Liver (tissue), 9 donors: ENCODE results near the gene FREM3. TPM values are rescaled to one million over a fixed set of nuclear protein-coding genes. Genes with fewer than 3 reads are reported as not detected.

Experiments used
- DNase-seq: peaks from one replicate; pipeline ENCODE4 v3.0.0-alpha.2; 2017; ENCODE audit warnings: low spot score
- H3K27ac ChIP-seq, 2 donors: one replicate each; pipeline ENCODE4 v1.7.0; 2013; ENCODE audit warnings: inconsistent platforms in 2 of 2, low read length in 2 of 2, control low read depth in 1 of 2, low read depth in 1 of 2, mild to moderate bottlenecking in 1 of 2
- H3K27me3 ChIP-seq, 4 donors: one replicate each; pipeline versions ENCODE4 v1.6.1 to v1.7.0; 2013; ENCODE audit warnings: low read length in 3 of 4, inconsistent platforms in 1 of 4, mild to moderate bottlenecking in 1 of 4, moderate library complexity in 1 of 4; ENCODE audit not compliant: control insufficient read depth in 4 of 4, insufficient read depth in 4 of 4
- H3K36me3 ChIP-seq, 4 donors: one replicate each; pipeline versions ENCODE4 v1.6.1 to v1.7.0; 2013; ENCODE audit warnings: low read length in 3 of 4, mild to moderate bottlenecking in 3 of 4, low read depth in 1 of 4, moderate library complexity in 1 of 4; ENCODE audit not compliant: control insufficient read depth in 4 of 4, insufficient read depth in 3 of 4
- H3K4me1 ChIP-seq, 4 donors: one replicate each; pipeline versions ENCODE4 v1.6.1 to v1.7.0; 2013; ENCODE audit warnings: low read length in 3 of 4, mild to moderate bottlenecking in 3 of 4, moderate library complexity in 1 of 4; ENCODE audit not compliant: control insufficient read depth in 4 of 4, insufficient read depth in 4 of 4
- H3K4me3 ChIP-seq, 3 donors: one replicate each; pipeline versions ENCODE4 v1.6.1 to v1.7.0; 2013; ENCODE audit warnings: low read length in 3 of 3, control low read depth in 1 of 3, low read depth in 1 of 3, mild to moderate bottlenecking in 1 of 3
- H3K9ac ChIP-seq, 2 donors: one replicate each; pipeline ENCODE4 v1.7.0; 2013; ENCODE audit warnings: low read length in 2 of 2, mild to moderate bottlenecking in 2 of 2, moderate library complexity in 2 of 2, control low read depth in 1 of 2, low read depth in 1 of 2
- H3K9me3 ChIP-seq, 4 donors: one replicate each; pipeline versions ENCODE4 v1.6.1 to v1.7.0; 2013; ENCODE audit warnings: low read length in 3 of 4; ENCODE audit not compliant: control insufficient read depth in 4 of 4
- ATF3 ChIP-seq: IDR thresholded peaks from 2 replicates; pipeline ENCODE4 v1.6.1; 2016; ENCODE audit warnings: antibody characterized with exemption
- EGR1 ChIP-seq, 2 donors: IDR thresholded peaks; 2 replicates each; pipeline ENCODE4 v1.6.1; 2016 to 2018; ENCODE audit warnings: antibody characterized with exemption in 2 of 2, low read depth in 2 of 2
- FOXA2 ChIP-seq: IDR thresholded peaks from 2 replicates; pipeline ENCODE4 v1.6.1; 2016; ENCODE audit warnings: antibody characterized with exemption
- GABPA ChIP-seq, 2 donors: IDR thresholded peaks in 1 of 2; conservative IDR thresholded peaks in 1 of 2; 2 replicates each; pipeline ENCODE4 v1.6.1; 2016; ENCODE audit warnings: antibody characterized with exemption in 2 of 2, mild to moderate bottlenecking in 1 of 2, moderate library complexity in 1 of 2
- HNF4G ChIP-seq: IDR thresholded peaks from 2 replicates; pipeline ENCODE4 v1.6.1; 2016; ENCODE audit warnings: antibody characterized with exemption
- JUND ChIP-seq, 2 donors: IDR thresholded peaks; 2 replicates each; pipeline ENCODE4 v1.6.1; 2016; ENCODE audit warnings: antibody characterized with exemption in 2 of 2
- NR2F2 ChIP-seq: IDR thresholded peaks from 2 replicates; pipeline ENCODE4 v1.6.1; 2016; ENCODE audit warnings: antibody characterized with exemption
- RAD21 ChIP-seq, 2 donors: IDR thresholded peaks; 2 replicates each; pipeline ENCODE4 v1.6.1; 2016; ENCODE audit warnings: antibody characterized with exemption in 2 of 2, mild to moderate bottlenecking in 2 of 2
- REST ChIP-seq: IDR thresholded peaks from 2 replicates; pipeline ENCODE4 v1.6.1; 2016; ENCODE audit warnings: antibody characterized with exemption, mild to moderate bottlenecking
- SP1 ChIP-seq: IDR thresholded peaks from 2 replicates; pipeline ENCODE4 v1.6.1; 2018; ENCODE audit warnings: antibody characterized with exemption, mild to moderate bottlenecking
- TAF1 ChIP-seq: conservative IDR thresholded peaks from 2 replicates; pipeline ENCODE4 v1.6.1; 2016; ENCODE audit warnings: antibody characterized with exemption, mild to moderate bottlenecking
- YY1 ChIP-seq: IDR thresholded peaks from 2 replicates; pipeline ENCODE4 v1.6.1; 2016; ENCODE audit warnings: antibody characterized with exemption, mild to moderate bottlenecking
- ZBTB33 ChIP-seq: IDR thresholded peaks from 2 replicates; pipeline ENCODE4 v1.6.1; 2016; ENCODE audit warnings: antibody characterized with exemption
- WGBS: extraction: QIAGEN DNeasy Blood & Tissue Kit; methylation state at CpG from one replicate; pipeline ENCODE4 v1.1.7; 2013; 5-methylcytosine and 5-hydroxymethylcytosine counted together
- polyA plus RNA-seq, 2 donors: library from polyadenylated mRNA; stranded (reverse) in 1 of 2; unstranded in 1 of 2; fragments of 200-250 nt in 1 of 2; fragments of >200 nt in 1 of 2; fragmentation: Nextera tagmentation in 1 of 2; extraction: Ambion mirVana in 1 of 2; gene quantifications; one replicate each; pipeline versions ENCODE4 v1.2.1 to v1.2.3, GENCODE V29; 2013 to 2015
- total RNA-seq, 2 donors: library from RNA; depleted of rRNA; stranded (reverse); fragments of >200 nt; gene quantifications; one replicate each; pipeline ENCODE4 v1.2.3, GENCODE V29; 2014
- TF ChIP-seq, protein P1 (sequence below): fragments of 150-350 bp; IDR thresholded peaks from 2 replicates; pipeline ENCODE4 v1.5.1; 2017; ENCODE audit warnings: improper control_type of control experiment, low read depth, low read length; ENCODE audit not compliant: missing input control
- TF ChIP-seq, protein P2 (sequence below): IDR thresholded peaks from 2 replicates; pipeline ENCODE4 v1.6.1; 2016; ENCODE audit warnings: antibody characterized with exemption
- donor health status: healthy.
- donor health status: healthy.
- donor health status: healthy.
- donor health status: healthy.
- donor health status: healthy.

Gene FREM3
- total and polyA plus RNA-seq, 4 donors, result not detected

GRCh38 chr4:143623896-143624295, 76.6 kb downstream of the FREM3 start:
- no peaks in the 10 kb centered on the region for H3K36me3 ChIP-seq
- H3K9ac ChIP-seq, result no peak overlapping the region
- H3K9me3 ChIP-seq, result no peaks in the 10 kb centered on the region
- H3K4me1 ChIP-seq, result no peaks in the 10 kb centered on the region
- no peak overlapping the region for H3K4me3 ChIP-seq
- no peak overlapping the region for H3K27ac ChIP-seq
- DNase-seq, result no peak
- 78% methylated on average over 3 of the region's 3 CpGs for WGBS
- TF ChIP-seq SP1 (no peak), REST (no peak), RAD21 (IDR thresholded peaks at IDR 0.05) (no peak), JUND (IDR thresholded peaks at IDR 0.05) (no peak), ZBTB33 (no peak)
- TF ChIP-seq, protein P1, sequence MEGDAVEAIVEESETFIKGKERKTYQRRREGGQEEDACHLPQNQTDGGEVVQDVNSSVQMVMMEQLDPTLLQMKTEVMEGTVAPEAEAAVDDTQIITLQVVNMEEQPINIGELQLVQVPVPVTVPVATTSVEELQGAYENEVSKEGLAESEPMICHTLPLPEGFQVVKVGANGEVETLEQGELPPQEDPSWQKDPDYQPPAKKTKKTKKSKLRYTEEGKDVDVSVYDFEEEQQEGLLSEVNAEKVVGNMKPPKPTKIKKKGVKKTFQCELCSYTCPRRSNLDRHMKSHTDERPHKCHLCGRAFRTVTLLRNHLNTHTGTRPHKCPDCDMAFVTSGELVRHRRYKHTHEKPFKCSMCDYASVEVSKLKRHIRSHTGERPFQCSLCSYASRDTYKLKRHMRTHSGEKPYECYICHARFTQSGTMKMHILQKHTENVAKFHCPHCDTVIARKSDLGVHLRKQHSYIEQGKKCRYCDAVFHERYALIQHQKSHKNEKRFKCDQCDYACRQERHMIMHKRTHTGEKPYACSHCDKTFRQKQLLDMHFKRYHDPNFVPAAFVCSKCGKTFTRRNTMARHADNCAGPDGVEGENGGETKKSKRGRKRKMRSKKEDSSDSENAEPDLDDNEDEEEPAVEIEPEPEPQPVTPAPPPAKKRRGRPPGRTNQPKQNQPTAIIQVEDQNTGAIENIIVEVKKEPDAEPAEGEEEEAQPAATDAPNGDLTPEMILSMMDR, result no peak
- no peaks in the 10 kb centered on the region for H3K27me3 ChIP-seq

DNA sequence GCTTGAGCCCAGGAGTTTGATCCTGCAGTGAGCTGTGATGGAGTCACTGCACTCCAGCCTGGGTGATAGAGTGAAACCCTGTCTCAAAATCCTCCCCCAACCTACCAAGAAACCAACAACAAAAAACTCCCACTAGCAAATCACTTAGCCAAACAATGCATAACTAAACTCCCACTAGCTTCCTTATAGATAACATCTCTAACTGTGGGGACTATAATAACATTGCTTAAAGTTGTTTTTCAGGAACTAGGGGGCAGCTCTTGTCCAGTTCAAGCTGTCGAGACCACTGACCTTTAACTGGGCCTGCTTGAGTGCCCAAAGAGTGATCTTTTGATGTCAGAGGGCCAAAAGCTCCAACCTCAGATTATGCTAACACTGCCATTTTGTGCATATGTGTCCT, 81.7 kb downstream of the FREM3 start:
- no peaks in the 10 kb centered on the region for H3K36me3 ChIP-seq
- no peak for DNase-seq
- no peaks in the 10 kb centered on the region for H3K27me3 ChIP-seq
- H3K9me3 ChIP-seq, result no peaks in the 10 kb centered on the region
- no peak overlapping the region for H3K27ac ChIP-seq
- WGBS, result 66% methylated on average over 1 of the region's 1 CpG
- no peak overlapping the region for H3K4me3 ChIP-seq
- no peak overlapping the region for H3K9ac ChIP-seq
- no peaks in the 10 kb centered on the region for H3K4me1 ChIP-seq
- TF ChIP-seq FOXA2 (no peak), HNF4G (no peak), TAF1 (no peak), ZBTB33 (no peak), SP1 (no peak), NR2F2 (no peak), ATF3 (no peak), RAD21 (IDR thresholded peaks at IDR 0.05) (no peak), REST (no peak), EGR1 (IDR thresholded peaks at IDR 0.05; ENCODE audit: low read depth in 2 of 2) (no peak), YY1 (no peak), GABPA (IDR thresholded peaks at IDR 0.05 in 1 of 2, conservative IDR thresholded peaks at IDR 0.05 in 1 of 2) (no peak), JUND (IDR thresholded peaks at IDR 0.05) (no peak)
- TF ChIP-seq, protein P1, result no peak
- TF ChIP-seq, protein P2, sequence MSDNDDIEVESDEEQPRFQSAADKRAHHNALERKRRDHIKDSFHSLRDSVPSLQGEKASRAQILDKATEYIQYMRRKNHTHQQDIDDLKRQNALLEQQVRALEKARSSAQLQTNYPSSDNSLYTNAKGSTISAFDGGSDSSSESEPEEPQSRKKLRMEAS, result no peak
